Non-pigmented ciliary epithelial cell (primary cell): ENCODE measurements around the gene DES.
"Not testable (repeated sequence)": the region's sequence is repeated elsewhere in the genome, so short reads cannot be mapped to it uniquely, and the experiment has no call there.

Experiments used
- DNase-seq: peaks from one replicate; pipeline ENCODE4 v3.0.0-alpha.2; 2010; ENCODE audit warnings: low read depth

DES gene

DNA sequence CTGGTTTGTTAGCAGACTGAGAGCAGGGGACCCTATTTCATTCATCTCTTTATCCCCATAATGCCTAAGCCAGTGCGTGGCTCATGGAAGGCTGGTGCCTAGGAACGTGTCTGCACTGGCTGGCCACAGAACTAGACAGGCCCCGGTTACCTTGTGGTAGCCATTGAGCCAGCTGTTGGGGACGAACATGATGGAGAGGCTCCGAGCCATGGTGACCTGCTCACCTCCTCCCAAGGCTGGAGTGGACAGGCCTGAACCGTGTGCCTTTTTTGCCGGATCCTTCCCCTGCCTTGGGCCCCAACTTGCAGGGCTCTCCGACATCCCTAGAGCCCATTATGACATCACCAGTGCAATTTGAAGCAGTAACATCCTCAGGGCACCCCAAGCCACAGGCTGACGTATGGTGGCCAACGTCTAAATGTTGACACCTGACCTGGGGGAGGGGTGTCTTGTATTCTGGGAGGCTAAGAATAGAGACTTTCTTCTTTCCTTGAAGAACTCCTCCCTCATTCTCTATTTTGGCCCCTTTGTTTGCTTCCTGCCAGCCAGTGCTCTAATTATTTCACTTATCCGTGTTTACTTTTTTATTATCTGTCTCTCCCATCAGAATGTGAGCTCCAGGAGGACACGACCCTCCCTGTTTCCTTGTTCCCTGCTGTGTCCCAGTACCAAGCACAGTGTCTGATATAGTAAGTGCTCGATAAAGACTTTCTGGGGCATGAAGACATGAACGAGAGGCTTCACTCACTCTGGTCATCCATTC lies 18.3 kb upstream of the DES start:
- no peak for DNase-seq

DNA sequence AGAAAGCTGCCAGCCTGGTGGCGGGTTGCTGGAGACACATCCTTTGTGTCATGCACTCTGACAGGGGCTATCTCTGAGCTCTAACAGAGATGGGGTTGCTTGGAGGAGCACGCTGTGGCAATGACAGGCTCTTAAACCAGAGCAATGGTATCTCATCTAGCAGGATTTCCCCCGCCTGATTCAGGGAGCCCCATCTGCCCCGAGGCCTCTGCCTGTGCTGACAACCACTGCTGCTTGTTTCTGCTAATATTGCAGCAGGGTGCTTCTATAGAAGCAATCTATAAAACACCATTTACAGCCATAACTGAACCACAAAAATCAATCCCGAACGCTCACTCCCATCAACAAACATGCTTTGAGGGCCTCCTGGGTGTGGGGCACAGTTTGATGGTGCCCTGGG lies 17.6 kb upstream of the DES start:
- DNase-seq, result no peak

DNA sequence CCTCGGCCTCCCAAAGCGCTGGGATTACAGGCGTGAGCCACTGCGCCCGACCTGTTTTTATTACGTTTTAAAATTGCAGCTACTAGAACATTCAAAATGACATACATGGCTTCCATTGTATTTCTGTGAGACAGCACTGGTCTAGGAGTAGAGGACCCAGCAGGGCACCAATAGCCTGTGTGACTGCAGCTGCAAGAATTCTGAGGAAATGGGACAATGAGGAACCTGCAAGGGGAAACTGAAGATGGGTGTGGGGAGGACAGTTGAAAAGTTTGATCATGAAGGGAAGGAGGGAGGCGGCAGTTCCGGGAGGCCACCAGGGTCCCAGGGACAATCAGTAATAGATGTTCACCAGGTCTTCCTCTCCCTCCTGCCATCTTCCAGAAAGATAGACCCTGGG lies 16.6 kb upstream of the DES start:
- no peak for DNase-seq

DNA sequence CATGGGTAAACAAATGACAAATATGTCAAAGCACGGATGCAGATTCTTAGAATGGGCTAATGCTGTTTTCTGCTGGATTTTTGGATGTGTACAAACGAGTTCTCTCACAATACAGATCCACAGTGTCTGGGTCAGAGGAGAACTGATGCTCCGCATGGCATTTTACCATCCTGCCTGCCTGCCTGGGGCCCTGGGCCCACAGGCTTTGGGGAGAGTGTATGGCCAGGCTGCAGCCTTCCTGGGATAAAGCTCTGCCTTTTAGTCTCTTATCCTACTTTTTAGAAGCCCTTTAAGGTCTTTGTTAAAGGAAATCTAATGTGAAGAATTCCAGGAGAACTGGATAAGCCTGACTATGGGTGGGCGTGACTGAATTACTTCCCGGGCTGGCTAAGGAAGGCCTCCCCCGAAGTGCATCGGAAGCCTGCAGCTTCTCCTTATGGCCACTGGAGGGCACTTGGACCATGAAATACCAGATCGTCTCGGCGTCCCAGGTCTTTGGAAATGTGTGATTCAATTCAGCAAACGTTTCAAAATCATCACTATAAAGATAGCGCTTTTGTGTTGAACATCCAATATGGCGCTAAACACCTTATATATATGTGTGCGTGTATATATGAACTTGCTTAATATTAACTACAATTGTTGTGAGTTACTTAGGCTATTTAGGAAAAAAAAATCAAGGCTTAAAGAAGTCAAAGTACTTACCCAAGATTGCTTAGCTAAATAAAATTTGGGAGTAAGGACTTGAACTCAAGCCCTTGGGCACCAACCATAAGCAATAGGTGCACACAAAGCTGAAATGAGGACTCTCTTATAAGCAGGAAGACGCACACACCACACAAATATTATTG lies 15.3 kb upstream of the DES start:
- peak; percentile 67 for DNase-seq

DNA sequence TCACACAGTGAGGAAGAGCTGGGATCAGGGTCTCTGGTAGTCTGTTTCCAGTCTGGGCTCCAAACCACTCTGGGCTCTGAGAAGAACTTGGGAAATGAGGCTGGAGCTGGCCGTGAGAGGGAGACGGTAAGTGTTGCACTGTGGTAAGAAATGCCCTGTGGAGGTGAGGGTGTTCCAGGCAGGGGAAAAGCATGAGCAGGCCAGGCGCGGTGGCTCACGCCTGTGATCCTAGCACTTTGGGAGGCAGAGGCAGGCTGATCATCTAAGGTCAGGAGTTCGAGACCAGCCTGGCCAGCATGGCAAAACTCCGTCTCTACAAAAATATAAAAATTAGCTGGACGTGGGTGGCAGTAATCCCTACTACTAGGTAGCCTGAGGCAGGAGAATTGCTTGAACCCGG lies 14.3 kb upstream of the DES start:
- no peak for DNase-seq

DNA sequence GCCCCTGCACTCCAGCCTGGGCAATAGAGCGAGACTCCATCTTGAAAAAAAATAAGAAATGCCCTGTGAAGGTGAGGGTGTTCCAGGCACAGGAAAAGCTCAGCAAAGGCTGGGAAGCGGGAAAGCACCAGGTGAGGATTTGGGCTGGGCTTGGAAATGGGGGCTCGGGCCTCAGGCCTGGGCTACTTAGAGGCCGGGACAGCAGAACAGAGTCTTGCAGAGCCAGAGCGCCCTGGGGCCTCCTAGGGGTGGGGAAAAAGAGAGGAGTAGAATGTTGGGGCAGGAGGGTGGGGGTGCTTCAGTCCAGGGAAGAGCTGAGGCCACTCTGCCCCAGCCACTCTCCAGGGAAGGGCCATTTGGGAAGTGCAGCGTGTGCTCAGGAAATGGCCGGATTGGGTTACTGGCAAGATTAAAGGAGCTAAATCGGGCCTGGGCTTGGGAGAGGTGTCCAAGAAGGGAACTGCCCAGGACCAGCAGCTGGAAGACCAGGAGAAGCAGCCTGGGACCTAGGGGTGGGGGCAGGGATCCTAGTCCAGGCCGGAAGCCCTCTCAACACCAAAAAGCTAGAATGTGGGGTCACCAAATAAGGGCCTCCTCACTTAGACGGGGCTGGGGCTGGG lies 13.8 kb upstream of the DES start:
- DNase-seq, result no peak

DNA sequence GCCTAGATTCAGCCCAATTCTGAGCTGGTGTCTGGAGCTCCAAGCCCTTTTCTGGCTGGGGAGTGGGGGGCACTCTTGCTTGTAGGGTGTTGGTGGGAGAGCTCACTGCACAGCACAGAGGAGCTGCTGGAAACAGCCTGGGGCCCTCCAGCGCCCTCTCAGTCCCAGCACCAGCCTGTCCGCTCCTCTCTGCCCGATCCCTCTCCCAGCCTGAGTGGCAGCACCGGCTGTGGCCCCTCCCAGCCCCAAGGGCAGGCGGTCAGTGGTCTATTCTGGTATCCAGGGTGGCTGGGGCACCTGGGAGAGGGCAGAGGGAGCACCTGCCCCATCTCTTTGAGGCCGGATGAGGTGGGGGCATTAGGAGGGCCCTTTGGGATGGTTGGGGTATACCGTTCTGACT lies 13.2 kb upstream of the DES start:
- DNase-seq, result no peak

DNA sequence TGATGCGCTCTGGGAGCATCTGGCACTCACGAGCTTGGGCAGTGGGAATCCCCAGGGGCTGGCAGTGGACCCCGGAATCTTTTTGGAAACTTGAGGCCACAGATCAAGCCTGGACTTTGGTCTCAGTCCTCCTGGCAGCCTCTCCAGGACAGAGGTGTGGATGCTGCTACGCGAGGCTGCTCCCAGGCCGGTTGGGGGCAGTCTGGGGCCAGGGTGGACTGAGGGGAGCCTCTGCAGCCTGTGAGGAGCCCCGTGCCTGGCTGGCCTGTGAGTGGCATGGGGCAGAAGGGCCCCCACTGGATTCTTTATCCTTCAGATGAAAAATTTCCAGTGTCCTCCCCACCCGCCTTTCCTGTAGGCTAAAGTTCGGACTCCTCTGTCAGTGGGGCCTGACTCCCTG lies 12.7 kb upstream of the DES start:
- DNase-seq, result no peak

DNA sequence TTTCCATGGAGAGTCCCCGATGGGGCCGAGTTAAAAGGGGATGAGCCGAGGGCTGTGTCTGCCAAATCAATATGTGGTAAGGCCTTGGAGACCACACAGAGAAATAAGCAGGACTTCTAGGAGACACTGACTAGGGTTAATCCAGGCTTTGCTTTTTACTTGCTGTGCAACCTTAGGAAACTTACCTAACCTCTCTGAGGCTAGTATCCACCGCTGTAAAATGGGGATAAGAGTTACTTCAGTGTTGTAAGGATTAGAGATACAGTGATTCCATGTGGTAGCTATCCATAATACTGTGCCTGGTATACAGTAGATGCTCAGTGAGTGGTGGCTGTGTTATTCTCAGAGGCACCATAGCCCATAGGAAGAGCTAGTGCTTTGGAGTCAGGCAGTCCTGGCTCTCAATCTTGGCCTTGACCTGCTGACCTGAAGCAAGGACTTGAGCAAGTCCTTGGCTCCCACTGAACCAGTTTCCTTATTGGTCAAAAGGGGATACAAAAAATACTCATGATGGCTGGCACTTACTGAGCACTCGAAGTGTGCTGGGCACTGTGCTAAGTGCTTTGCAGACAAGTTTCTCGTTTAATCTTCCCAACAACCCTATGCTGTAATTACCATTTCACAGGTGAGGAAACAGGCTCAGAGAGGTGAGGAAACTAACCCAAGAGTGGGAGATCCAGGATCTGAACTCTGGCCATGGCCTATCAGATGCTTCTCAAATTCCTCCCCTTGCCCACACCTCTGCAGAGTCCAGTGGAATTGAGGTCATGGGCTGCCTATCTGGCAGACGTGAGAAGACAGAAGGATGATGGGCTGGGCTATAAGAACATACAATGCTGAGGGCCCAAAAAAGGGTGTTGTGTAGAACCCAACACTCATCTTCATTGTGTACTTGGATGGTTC lies 12.0 kb upstream of the DES start:
- no peak for DNase-seq

DNA sequence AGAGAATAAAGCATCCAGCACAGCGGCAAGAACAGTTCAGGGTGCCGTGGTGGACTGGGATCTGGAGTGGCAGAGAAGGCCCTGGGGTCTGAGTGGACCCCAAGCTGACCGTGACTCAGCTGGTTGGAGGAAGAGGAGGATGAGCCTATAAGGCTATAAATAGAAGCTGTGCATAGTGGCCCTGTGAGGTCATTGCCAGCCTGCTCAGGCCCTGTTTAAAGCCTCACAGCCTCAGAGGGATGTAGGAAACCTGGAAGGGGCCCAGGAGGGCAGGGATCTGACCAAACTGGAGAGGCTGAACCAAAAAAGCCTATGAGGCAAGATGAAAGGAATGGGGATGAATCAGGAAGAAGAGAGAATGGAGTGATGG lies 11.3 kb upstream of the DES start:
- DNase-seq, result peak; percentile 79

DNA sequence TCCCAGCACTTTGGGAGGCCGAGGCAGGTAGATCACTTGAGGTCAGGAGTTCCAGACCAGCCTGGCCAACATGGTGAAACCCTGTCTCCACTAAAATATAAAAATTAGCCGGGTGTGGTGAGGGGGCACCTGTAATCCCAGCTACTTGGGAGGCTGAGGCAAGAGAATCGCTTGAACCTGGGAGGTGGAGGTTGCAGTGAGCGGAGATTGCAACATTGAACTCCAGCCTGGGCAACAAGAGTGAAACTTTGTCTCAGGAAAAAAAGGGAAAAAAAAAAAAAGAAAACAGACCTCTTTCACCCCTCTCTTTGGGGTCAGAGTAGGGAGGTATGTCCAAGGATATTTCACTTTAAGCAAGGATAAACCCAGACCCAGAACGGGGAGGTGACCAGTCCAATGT lies 10.8 kb upstream of the DES start:
- not testable (repeated sequence) for DNase-seq

DNA sequence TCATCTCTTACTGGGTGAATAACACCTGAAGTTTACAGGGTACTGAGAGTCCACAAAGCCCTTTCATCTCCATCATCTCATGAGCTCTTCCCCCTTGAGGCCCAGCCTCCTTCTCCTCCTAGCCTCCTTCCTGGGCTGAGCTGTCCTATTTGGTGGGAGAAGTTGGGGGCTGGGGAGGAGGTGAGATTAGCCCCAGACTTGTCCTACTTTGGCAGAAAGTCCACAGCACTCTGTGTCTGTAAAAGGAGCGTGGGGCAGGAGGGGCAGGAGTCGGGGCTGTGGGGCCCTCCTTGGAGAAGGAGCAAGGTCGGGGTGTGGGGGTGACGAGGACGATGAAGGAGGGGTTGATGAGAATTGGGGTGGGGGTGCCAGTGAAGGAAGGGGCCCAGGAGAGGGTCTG lies 10.0 kb upstream of the DES start:
- no peak for DNase-seq

DNA sequence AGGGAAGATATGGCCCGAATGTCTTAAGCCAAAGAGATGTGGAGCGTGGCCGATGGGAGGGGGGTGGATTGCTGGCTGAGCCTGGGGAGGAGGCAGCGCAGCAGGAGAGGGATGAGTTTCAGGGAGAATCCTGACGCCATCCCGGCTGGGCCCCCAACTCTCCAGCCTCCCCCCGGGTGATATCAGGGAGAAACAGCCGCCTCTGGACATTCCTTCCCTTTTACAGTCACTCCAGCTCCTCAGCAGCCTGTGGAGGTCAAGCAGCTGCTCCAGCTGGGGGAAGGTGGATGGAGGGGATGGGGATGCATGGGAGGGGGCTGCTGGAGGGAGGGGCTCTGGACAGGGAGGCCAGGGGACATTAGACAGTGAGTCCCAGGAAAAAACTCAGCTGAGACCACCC lies 9.5 kb upstream of the DES start:
- DNase-seq, result no peak

DNA sequence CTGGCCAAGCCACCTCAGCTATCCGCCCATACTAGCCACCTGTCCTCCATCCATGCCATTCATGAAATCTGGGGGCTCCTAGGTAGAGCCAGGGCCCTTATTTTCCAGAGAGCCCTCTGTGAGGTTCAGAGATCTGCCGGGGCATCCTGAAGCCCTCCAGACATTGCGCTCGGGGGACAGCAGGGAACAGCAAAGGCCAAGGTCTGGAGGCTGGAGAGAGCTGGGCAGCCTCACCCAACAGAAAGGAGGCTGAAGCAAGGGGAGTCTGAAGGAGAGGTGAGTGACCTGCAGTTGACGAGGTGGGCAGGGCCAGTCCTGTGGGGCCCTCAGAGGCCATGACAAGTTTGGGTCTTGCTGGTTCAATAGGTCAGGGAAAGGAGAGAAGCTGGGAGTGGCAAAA lies 8.6 kb upstream of the DES start:
- DNase-seq, result no peak

DNA sequence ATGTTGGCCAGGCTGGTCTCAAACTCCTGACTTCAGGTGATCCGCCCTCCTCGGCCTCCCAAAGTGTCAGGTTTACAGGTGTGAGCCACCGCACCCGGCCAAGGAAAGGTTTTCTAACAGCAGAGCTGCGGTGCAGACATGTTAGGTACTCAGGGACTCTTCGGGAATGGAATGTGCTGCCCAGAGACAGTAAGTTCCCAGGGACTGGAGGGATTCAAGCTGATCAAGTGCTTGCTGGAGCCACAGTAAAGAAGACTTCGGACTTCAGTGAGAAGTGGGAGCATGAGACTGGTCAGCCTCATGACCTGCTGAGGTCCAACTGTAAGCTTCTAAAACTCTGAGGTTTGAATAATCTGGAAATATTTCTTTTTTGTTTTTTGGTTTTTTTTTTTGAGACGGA lies 7.8 kb upstream of the DES start:
- DNase-seq, result no peak

DNA sequence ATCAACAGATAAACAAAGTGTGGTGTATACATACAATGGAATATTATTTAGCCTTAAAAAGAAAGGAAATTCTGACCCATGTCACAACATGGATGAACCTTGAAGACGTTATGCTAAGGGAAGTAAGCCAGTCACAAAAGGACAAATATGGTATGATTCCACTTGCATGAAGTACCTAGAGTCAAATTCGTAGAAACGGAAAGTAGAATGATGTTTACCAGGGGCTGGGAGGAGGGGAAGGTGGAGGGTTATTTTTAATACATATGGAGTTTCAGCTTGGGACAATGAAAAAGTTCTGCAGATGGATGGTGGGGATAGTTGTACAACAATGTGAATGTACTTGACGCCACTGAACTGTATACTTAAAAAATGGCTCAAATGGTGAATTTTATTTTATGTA lies 3.3 kb upstream of the DES start:
- no peak for DNase-seq

DNA sequence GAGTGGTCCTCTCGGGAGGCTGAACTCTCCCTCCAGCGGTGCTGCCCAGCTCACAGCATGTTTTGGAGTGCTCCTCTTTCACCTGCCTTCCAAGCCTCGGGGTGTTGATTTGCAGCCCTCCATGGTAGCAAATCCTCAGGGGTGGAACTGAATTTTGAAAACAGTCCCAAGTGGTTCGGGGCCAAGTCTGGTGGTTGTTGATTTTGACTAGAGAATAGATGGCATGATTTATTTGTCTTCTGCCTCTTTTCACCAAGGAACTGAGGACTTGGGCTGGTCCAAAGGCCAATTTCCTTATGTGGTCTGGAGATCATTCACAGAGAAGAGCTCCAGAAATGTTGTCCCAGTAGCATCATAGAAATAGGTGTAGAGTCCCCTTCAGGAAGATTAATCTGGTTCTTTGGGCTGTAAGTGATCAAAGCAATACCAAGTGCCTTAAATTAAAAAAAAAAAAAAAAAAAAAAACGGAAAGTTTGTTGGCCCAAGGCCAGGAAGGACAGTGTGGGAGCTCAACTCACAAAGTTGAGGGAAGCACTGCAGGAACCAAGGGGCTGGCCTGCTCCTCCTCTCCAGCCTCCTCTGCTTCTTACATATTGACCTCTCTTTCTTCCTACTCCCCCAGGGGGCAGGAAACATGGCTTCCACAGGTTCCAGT lies 2.5 kb upstream of the DES start:
- DNase-seq, result no peak

DNA sequence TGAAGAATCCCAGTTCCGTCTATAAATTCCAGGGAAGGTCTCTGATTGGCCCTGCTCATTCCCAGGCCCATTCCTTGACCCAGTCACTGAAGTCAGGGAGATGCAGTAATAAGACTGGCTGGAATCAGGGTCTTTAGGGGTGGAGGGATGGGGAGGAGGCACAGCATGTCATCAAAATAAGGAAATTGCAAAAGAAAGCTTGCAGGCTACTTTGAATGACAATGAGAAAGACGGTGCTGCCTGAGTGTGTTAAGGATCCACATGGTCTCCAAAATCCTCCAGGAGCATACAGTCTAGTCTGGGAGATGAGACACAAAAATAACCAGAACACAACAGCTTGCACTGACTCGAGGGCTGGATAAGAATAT lies 2.0 kb upstream of the DES start:
- DNase-seq, result no peak

DNA sequence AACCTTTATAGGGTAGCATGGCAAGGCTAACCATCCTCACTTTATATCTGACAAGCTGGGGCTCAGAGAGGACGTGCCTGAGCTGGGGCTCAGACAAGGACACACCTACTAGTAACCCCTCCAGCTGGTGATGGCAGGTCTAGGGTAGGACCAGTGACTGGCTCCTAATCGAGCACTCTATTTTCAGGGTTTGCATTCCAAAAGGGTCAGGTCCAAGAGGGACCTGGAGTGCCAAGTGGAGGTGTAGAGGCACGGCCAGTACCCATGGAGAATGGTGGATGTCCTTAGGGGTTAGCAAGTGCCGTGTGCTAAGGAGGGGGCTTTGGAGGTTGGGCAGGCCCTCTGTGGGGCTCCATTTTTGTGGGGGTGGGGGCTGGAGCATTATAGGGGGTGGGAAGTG lies 1.2 kb upstream of the DES start:
- no peak for DNase-seq

DNA sequence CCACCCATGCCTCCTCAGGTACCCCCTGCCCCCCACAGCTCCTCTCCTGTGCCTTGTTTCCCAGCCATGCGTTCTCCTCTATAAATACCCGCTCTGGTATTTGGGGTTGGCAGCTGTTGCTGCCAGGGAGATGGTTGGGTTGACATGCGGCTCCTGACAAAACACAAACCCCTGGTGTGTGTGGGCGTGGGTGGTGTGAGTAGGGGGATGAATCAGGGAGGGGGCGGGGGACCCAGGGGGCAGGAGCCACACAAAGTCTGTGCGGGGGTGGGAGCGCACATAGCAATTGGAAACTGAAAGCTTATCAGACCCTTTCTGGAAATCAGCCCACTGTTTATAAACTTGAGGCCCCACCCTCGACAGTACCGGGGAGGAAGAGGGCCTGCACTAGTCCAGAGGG lies 803 bp upstream of the DES start:
- DNase-seq, result no peak

DNA sequence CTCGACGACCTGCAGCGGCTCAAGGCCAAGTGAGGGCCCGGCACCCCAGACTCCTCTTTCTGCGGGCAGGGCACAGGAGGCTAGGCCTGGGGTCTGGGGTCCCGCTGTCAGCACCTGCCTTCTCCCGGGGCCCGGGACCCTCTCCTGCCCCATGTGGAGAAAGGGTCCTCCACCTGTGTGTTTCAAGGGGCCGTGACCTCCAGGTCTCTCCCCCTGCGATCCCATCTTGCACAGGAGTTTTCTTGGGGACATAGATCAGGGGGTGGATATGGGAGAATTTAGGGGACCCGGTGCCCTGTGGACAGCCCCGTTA lies 791 bp downstream of the DES start:
- no peak for DNase-seq
